Ishikawa (cell line): ENCODE data around the gene EPGN.

Experiments used
- CEBPB ChIP-seq: IDR thresholded peaks from 2 replicates; pipeline ENCODE4 v1.6.1; 2012
- CREB1 ChIP-seq: IDR thresholded peaks from 2 replicates; pipeline ENCODE4 v1.6.1; 2012; ENCODE audit warnings: low read depth
- EGR1 ChIP-seq: IDR thresholded peaks from 2 replicates; pipeline ENCODE4 v1.6.1; 2012
- EP300 ChIP-seq: IDR thresholded peaks from 2 replicates; pipeline ENCODE4 v1.6.1; 2012; ENCODE audit warnings: borderline replicate concordance
- FOXM1 ChIP-seq: IDR thresholded peaks from 2 replicates; pipeline ENCODE4 v1.6.1; 2012; ENCODE audit warnings: low read depth, borderline replicate concordance
- MAX ChIP-seq: IDR thresholded peaks from 2 replicates; pipeline ENCODE4 v1.6.1; 2012
- NFIC ChIP-seq: IDR thresholded peaks from 2 replicates; pipeline ENCODE4 v1.6.1; 2012
- RAD21 ChIP-seq: IDR thresholded peaks from 2 replicates; pipeline ENCODE4 v1.6.1; 2012; ENCODE audit warnings: low read depth
- REST ChIP-seq: IDR thresholded peaks from 2 replicates; pipeline ENCODE4 v1.6.1; 2012; ENCODE audit warnings: low read depth, mild to moderate bottlenecking
- TAF1 ChIP-seq: IDR thresholded peaks from 2 replicates; pipeline ENCODE4 v1.6.1; 2012; ENCODE audit warnings: low read depth, mild to moderate bottlenecking
- TCF12 ChIP-seq: IDR thresholded peaks from 2 replicates; pipeline ENCODE4 v1.6.1; 2012; ENCODE audit warnings: low read depth
- TEAD4 ChIP-seq: IDR thresholded peaks from 2 replicates; pipeline ENCODE4 v1.6.1; 2012
- USF1 ChIP-seq: IDR thresholded peaks from 2 replicates; pipeline ENCODE4 v1.6.1; 2012
- YY1 ChIP-seq: IDR thresholded peaks from 2 replicates; pipeline ENCODE4 v1.6.1; 2012; ENCODE audit warnings: low read depth
- ZBTB7A ChIP-seq: IDR thresholded peaks from 2 replicates; pipeline ENCODE4 v1.6.1; 2012; ENCODE audit warnings: low read depth

Gene EPGN

DNA sequence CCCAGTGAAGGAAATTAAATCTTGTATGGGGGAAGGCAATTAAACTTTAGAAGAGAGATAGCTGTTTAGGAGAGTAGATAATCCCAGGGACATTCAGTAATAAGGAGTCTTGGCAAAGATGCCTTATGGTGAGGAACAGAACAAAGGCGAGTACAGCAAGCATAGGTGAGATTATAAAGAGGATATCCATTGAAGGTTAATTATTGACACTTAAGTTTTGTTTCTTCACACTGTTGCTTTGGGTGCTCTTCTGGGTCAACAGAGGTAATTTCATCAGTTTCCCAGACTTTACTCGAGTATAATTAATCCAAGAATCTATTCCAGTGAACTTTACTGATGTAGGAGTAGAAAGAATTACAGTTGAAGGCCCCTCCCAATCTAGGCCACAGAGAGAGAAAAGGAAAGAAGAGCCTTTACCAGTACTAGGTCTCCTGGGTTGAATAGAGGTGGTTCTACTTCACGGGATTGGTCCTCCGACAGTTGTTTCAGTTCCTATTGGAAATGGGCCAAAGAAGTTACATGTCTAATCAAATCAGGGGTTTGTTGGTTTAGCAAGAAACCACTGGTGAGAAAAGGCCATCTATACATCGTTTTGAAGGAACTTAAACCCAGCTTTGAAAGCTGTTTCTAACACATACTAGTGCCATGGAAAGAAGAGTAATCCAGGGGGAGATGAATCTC lies 27.2 kb downstream of the EPGN start:
- TF ChIP-seq RAD21, result no peak

GRCh38 chr4:74338792-74339333 lies 30.6 kb downstream of the EPGN start:
- no peak for TF ChIP-seq CEBPB
- no peak for TF ChIP-seq RAD21
- no peak for TF ChIP-seq EGR1
- TF ChIP-seq EP300, result no peak
- TF ChIP-seq CREB1, result no peak
- TF ChIP-seq TCF12, result no peak
- no peak for TF ChIP-seq YY1
- no peak for TF ChIP-seq TEAD4
- TF ChIP-seq FOXM1, result no peak
- no peak for TF ChIP-seq TAF1
- no peak for TF ChIP-seq NFIC
- no peak for TF ChIP-seq USF1
- no peak for TF ChIP-seq MAX
- no peak for TF ChIP-seq ZBTB7A
- no peak for TF ChIP-seq REST

DNA sequence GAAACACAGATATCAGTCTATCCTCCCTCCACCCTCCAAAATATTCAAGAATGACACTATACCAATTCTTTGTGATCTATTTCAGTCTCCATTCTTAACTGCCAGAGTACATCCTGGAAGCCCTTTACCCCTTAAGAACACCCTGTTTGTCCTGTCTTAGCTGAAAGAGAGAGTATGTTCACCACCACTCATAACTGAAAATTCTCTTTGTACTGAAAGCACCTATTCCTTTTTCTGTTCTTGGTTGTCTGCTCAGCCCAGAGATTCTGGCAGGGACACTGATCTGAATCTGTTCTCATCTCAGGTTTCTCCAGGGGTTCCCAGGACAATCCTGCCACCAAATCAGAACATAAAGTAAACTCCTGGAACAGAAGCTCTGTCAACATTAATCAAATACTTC lies 31.2 kb downstream of the EPGN start:
- TF ChIP-seq MAX (no peak), FOXM1 (no peak), YY1 (no peak), USF1 (no peak), EP300 (no peak), REST (no peak), TEAD4 (no peak), CEBPB (no peak), EGR1 (no peak), TCF12 (no peak), ZBTB7A (no peak), CREB1 (no peak), RAD21 (no peak), TAF1 (no peak)

DNA sequence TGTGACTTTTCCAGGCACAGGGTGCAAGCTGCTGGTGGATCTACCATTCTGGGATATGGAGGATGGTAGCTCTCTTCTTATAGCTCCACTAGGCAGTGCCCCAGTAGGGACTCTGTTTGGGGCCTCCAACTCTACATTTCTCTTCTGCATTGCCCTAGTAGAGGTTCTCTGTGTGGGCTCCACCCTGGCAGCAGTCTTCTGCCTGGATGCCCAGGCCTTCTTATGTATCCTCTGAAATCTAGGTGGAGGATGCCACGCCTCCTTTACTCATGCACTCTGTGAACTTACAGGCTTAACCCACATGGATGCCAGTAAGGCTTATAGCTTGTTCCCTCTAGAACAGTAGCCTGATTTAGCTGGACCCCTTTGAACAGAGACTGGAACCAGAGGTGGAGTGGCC lies 35.8 kb downstream of the EPGN start:
- TF ChIP-seq REST, result no peak
- no peak for TF ChIP-seq NFIC
- no peak for TF ChIP-seq CREB1

- TF ChIP-seq FOXM1 (no peak), TAF1 (no peak), CEBPB (no peak), MAX (no peak), EGR1 (no peak), YY1 (no peak)
These were observed 45.6 kb downstream of the EPGN start for GRCh38 chr4:74353858-74354257.
